BE2C (cell line): ENCODE data around the gene DNM2.
"Not testable (repeated sequence)": the region's sequence is repeated elsewhere in the genome, so short reads cannot be mapped to it uniquely, and the experiment has no call there.

Experiments
- DNase-seq: peaks from one replicate; pipeline ENCODE4 v3.0.0-alpha.2; 2020
- H3K27me3 ChIP-seq: fragments of 250-450 bp; sonication (Bioruptor Pico); 2 replicates; pipeline ENCODE4 v1.5.1; 2020; ENCODE audit warnings: mild to moderate bottlenecking
- H3K36me3 ChIP-seq: fragments of 250-450 bp; sonication (Bioruptor Pico); 2 replicates; pipeline ENCODE4 v1.5.1; 2020; ENCODE audit warnings: mild to moderate bottlenecking
- H3K4me1 ChIP-seq: fragments of 250-450 bp; sonication (Bioruptor Pico); 2 replicates; pipeline ENCODE4 v1.5.1; 2020
- H3K4me3 ChIP-seq: 2 replicates; pipeline ENCODE4 v1.5.1; 2011; ENCODE audit warnings: low read depth, low read length
- H3K9me3 ChIP-seq: fragments of 250-450 bp; sonication (Bioruptor Pico); 2 replicates; pipeline ENCODE4 v1.5.1; 2020
- CTCF ChIP-seq: IDR thresholded peaks from 2 replicates; pipeline ENCODE4 v1.5.1; 2012; ENCODE audit warnings: mild to moderate bottlenecking, low read depth, low read length

The DNM2 gene

DNA sequence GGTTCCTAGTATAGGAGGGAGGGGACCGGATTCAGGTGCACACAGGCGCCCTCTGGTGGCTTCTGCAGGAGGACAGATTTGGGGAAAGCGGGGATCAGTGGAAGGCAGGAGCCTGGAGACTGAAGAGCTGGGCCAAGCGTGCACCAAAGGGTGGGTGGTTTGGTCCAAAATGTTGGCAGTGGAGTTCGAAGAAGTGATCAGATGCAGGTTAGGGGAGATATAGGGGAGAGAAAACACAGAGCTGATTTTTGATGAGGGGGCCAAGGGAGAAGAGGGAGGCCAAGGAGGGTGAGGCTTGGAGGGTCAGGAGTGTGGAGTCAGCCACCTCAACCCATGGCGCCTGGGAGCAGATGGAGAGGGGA lies 146.6 kb downstream of the DNM2 start:
- peak; percentile 97 for TF ChIP-seq CTCF
- Histone ChIP-seq H3K36me3 (no peaks in the 10 kb centered on the region), H3K4me3 (no peak overlapping the region), H3K9me3 (no peaks in the 10 kb centered on the region), H3K4me1 (no peaks in the 10 kb centered on the region), H3K27me3 (no peaks in the 10 kb centered on the region)
- DNase-seq = peak; percentile 88

DNA sequence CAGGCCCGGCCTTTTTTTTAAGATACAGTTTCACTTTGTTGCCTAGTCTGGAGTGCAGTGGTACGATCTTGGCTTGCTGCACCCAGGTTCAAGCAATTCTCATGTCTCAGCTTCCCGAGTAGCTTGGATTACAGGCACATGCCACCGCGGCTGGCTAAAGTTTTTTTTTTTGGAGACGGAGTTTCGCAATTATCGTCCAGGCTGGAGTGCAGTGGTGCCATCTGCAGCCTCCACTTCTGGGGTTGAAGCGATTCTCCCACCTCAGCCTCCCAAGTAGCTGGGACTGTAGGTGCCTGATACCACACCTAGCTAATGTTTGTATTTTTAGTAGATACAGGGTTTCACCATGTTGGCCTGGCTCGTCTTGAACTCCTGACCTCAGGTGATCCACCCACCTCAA lies 148.6 kb downstream of the DNM2 start:
- no peak overlapping the region for H3K4me3 ChIP-seq
- DNase-seq = no peak
- TF ChIP-seq CTCF = no peak
- no peaks in the 10 kb centered on the region for H3K36me3 ChIP-seq
- H3K9me3 ChIP-seq = no peaks in the 10 kb centered on the region
- H3K27me3 ChIP-seq = no peaks in the 10 kb centered on the region
- H3K4me1 ChIP-seq = no peaks in the 10 kb centered on the region; the same call in 1 of the 2 replicates

DNA sequence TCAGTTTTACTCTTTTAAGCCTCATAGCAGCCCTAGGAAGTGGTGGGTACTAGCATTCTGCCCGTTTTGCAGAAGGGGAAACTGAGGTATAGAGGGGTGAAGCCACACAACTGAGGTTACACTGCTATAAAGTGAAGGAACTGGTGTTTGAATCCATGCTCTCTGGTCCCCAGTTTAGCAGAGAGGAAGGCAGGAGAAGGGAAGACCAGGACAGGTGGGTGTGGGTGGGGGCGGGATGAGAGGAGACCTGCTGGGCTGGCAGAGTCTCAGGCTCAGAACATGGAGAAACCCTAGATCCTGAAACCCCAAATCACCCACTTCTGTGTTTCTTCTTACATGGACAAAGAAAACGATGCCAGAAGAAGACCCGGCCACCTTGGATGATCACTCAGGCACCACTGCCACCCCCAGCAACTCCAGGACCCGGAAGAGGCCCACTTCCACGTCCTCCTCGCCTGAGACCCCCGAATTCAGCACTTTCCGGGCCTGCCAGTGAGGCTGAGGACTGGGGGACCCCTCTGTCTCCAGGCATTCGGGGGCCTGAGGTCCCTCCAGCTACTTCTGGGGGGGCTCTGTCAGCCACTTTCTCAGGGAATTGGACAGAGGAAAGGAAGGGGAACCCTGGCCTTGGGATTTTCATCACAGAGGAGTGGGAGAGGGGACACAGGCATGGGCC lies 151.1 kb downstream of the DNM2 start:
- no peaks in the 10 kb centered on the region for H3K9me3 ChIP-seq
- no peak for TF ChIP-seq CTCF
- no peaks in the 10 kb centered on the region for H3K36me3 ChIP-seq
- no peak overlapping the region for H3K4me3 ChIP-seq
- no peaks in the 10 kb centered on the region; the same call in 1 of the 2 replicates for H3K4me1 ChIP-seq
- no peaks in the 10 kb centered on the region for H3K27me3 ChIP-seq
- no peak for DNase-seq

DNA sequence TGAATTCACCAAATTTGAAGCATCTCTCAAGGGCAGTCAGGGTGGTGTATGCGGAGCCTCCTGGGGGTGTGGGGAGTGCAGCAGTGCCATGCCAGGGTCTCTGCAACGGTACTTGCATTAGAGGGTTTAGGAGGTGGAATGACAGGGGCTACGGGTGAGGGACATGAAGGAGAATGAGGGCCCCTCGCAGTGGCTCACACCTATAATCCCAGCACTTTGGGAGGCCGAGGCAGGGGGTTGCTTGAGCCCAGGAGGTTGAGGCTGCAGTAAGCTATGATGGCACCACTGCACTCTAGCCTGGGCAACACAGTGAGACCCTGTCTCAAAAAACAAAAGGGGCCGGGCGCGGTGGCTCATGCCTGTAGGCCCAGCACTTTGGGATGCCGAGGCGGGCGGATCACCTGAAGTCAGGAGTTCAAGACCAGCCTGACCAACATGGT lies 152.0 kb downstream of the DNM2 start:
- H3K4me1 ChIP-seq, H3K9me3 ChIP-seq, DNase-seq, H3K36me3 ChIP-seq, H3K27me3 ChIP-seq, H3K4me3 ChIP-seq: not testable (repeated sequence)

- H3K27me3 ChIP-seq = no peaks in the 10 kb centered on the region
- no peaks in the 10 kb centered on the region; the same call in 1 of the 2 replicates for H3K4me1 ChIP-seq
- H3K4me3 ChIP-seq = peak overlapping the region; percentile 65
- no peaks in the 10 kb centered on the region for H3K36me3 ChIP-seq
- no peak for TF ChIP-seq CTCF
- no peaks in the 10 kb centered on the region for H3K9me3 ChIP-seq
- no peak for DNase-seq
Measured at GRCh38 chr19:10870501-10870954, 152.6 kb downstream of the DNM2 start.

DNA sequence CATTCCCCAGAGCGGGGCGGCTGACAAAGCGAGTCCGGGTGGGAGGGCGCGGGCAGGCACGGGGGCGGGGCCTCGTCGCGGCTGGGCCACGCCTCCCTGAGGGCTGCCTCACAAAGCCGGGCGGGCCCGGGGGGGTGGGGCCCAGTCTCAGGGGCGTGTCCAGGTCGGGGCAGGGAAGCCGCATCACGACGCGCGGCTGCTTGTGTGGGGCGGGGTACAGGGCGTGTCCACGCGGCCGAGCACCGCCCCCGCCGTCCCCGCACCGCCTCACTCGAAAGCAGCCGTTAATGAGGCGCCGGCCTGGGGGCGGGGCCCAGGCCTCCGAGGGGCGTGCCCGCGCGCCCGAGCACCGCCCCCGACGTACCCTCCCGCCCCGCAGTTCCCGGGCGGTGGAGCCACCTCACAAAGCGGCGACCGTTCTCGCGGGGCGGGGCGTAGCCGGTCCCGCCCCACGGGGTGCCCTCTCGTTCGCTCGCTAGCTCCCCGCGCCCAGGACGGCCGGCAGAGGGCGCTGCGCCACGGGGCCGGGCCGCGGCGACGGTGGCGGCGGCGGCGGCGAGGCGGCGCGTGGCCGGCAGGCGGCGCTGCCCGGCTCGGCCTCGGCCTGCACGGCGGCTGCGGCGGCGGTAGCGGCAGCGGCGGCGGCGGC lies 153.2 kb downstream of the DNM2 start, which contains the start of gene CARM1:
TSS of gene CARM1 (plus strand) at position 599 of the 649 bp plus-strand sequence. CDS start 150 bp downstream, outside the sequence.
- Histone ChIP-seq H3K4me1 (no peaks in the 10 kb centered on the region; the same call in 1 of the 2 replicates), H3K4me3 (peak within 1 kb of the TSS; percentile 75), H3K36me3 (no peaks in the 10 kb centered on the region), H3K27me3 (no peaks in the 10 kb centered on the region), H3K9me3 (no peaks in the 10 kb centered on the region)
- peak; percentile 100 for DNase-seq
- peak; percentile 39 for TF ChIP-seq CTCF
